Stimulated activated effector memory CD8-positive, alpha-beta T cell treated with anti-CD3 and anti-CD28 coated beads, Interleukin-12 subunit alpha, Interleukin-12 subunit beta, amount 100 ng/mL, for 72 hours (primary cell): ENCODE measurements around the gene YEATS2.
A peak's percentile ranks its signal among the peaks of the same experiment; 100 is the strongest.

Source experiments
- ATAC-seq: fragments of 150-1000 bp; cut with Tn5 transposase; 2 replicates; pipeline ENCODE4 v1.10.0; 2021
- DNase-seq, 2 donors: peaks; one replicate each; pipeline ENCODE4 v3.0.0; 2021 to 2022; ENCODE audit warnings: low spot score in 2 of 2
- H3K27ac Mint-ChIP-seq: one replicate; pipeline ENCODE4 v1.8.0; 2022; ENCODE audit warnings: mild to moderate bottlenecking, mixed read lengths
- H3K36me3 Mint-ChIP-seq: one replicate; pipeline ENCODE4 v1.8.0; 2022; ENCODE audit warnings: mild to moderate bottlenecking, mixed read lengths
- H3K4me1 Mint-ChIP-seq: one replicate; pipeline ENCODE4 v1.8.0; 2022; ENCODE audit warnings: mixed read lengths
- H3K4me3 Mint-ChIP-seq: one replicate; pipeline ENCODE4 v1.8.0; 2022; ENCODE audit warnings: mild to moderate bottlenecking, mixed read lengths
- H3K9me3 Mint-ChIP-seq: one replicate; pipeline ENCODE4 v1.8.0; 2022; ENCODE audit warnings: mixed read lengths

YEATS2 gene

DNA sequence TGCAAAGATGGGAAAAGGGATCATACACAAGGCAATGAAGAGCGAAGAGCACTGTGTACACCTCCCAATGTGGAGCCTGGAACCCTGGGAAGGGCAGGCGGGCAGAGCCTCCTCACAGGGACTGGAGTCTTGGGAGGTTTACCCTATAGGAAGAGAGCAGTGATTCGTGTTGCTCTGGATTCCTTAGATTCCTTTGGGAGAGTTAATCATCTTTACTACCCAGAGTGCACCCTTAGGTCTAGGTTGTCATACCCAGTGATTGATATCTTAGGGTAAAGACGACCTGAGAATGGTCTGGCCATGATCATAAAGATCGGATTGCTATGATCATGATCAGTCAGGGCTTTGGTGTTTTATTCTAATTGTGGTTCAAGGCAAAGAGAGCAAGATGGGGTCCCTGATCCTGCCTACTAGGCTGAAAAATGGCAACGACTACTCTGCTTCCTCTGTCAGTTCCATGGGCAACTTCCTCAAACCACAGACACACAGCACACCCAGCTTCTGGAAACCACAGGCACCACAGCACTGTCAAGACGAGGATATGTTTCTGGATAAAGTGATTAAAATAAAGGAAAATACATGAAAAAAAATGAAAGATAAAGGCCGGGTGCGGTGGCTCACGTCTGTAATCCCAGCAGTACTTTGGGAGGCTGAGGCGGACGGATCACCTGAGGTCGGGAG is 148.2 kb downstream of the YEATS2 start:
- Mint-ChIP-seq H3K27ac (peak overlapping the region; percentile 71), H3K36me3 (peaks cover 91% of the 10 kb centered on the region), H3K4me1 (peaks cover 6% of the 10 kb centered on the region), H3K9me3 (no peaks in the 10 kb centered on the region), H3K4me3 (no peak overlapping the region)
- DNase-seq (no peak), ATAC-seq (no peak)

DNA sequence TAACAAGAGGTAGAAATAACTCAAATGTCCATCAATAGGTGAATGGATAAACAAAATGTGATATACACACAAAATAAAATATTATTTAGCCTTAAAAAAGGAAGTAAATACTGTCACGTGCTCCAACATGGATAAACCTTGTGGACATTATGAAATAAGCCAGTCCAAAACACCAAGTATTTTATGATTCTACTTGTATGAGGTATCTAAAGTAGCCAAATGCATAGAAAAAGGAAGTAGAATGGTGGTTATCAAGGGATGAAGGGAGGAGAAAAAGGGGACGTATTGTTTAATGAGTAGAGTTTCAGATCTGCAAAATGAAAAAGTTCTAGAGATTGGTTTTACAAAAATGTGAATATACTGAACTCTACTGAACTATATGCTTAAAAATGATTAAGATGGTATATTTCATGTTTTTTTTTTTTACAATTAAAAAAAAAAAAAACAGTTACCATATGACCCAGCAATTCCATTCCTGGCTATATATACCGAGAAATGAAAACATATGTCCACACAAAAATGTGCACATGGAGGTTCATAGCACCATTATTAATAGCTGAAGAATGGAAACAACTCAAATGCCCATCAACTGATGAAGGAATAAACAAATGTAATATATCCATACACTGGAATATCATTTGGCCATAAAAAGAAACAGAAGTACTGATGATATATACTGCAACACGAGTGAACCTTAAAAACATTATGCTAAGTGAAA is 156.9 kb downstream of the YEATS2 start:
- Mint-ChIP-seq H3K27ac (no peak overlapping the region), H3K9me3 (no peaks in the 10 kb centered on the region), H3K4me1 (peaks cover 6% of the 10 kb centered on the region), H3K4me3 (no peak overlapping the region), H3K36me3 (peaks cover 95% of the 10 kb centered on the region)
- no peak for ATAC-seq
- DNase-seq = no peak

DNA sequence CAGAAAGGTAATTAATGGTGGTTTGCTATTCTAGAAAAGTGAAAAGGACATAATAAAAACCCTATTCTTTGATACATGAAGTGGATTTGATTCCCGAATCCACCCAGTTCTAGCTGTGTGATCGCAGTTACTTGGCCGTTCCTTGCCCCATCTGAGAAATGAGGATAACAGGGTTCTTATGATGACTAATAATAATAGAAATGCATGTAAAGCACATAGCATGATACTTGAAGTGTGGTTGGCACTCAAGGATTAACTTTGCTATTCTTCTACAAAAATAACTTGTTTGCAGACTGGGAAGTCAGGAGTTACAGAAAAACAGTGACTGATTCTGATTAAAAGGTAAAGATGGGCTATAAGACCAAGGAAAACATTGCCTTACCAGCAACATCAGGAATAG is 160.3 kb downstream of the YEATS2 start:
- no peak for ATAC-seq
- peak overlapping the region; percentile 3 for H3K27ac Mint-ChIP-seq
- no peak for DNase-seq
- H3K36me3 Mint-ChIP-seq = peaks cover 96% of the 10 kb centered on the region
- no peaks in the 10 kb centered on the region for H3K9me3 Mint-ChIP-seq
- no peaks in the 10 kb centered on the region for H3K4me1 Mint-ChIP-seq
- H3K4me3 Mint-ChIP-seq = no peak overlapping the region
